VCaP (cell line): ENCODE results near the gene DPCD.
"Not testable (repeated sequence)": the region's sequence is repeated elsewhere in the genome, so short reads cannot be mapped to it uniquely, and the experiment has no call there.

Experiments used
- H3K27ac ChIP-seq: fragments of 450-650 bp; 2 replicates; pipeline ENCODE4 v1.5.1; 2017
- TF ChIP-seq, protein P1 (sequence below): fragments of 450-650 bp; conservative IDR thresholded peaks from 2 replicates; pipeline ENCODE4 v1.5.1; 2017; ENCODE audit warnings: mild to moderate bottlenecking, moderate library complexity

Gene DPCD

DNA sequence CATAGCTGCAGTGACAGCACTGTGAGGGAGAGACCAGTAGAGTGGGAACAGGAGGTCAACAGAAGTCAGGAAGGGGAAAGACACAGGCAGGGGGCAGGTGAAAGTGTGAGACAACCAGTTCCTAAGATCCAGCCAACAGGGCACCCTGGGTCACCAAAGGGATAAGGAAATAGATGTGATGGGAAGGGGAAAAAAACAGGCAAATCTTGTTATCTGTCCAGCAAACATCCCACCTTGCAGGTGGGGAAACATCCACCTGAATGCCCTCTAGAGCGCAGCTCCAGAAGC, 42.5 kb downstream of the DPCD start:
- TF ChIP-seq, protein P1, sequence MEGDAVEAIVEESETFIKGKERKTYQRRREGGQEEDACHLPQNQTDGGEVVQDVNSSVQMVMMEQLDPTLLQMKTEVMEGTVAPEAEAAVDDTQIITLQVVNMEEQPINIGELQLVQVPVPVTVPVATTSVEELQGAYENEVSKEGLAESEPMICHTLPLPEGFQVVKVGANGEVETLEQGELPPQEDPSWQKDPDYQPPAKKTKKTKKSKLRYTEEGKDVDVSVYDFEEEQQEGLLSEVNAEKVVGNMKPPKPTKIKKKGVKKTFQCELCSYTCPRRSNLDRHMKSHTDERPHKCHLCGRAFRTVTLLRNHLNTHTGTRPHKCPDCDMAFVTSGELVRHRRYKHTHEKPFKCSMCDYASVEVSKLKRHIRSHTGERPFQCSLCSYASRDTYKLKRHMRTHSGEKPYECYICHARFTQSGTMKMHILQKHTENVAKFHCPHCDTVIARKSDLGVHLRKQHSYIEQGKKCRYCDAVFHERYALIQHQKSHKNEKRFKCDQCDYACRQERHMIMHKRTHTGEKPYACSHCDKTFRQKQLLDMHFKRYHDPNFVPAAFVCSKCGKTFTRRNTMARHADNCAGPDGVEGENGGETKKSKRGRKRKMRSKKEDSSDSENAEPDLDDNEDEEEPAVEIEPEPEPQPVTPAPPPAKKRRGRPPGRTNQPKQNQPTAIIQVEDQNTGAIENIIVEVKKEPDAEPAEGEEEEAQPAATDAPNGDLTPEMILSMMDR = no peak
- no peak overlapping the region for H3K27ac ChIP-seq

DNA sequence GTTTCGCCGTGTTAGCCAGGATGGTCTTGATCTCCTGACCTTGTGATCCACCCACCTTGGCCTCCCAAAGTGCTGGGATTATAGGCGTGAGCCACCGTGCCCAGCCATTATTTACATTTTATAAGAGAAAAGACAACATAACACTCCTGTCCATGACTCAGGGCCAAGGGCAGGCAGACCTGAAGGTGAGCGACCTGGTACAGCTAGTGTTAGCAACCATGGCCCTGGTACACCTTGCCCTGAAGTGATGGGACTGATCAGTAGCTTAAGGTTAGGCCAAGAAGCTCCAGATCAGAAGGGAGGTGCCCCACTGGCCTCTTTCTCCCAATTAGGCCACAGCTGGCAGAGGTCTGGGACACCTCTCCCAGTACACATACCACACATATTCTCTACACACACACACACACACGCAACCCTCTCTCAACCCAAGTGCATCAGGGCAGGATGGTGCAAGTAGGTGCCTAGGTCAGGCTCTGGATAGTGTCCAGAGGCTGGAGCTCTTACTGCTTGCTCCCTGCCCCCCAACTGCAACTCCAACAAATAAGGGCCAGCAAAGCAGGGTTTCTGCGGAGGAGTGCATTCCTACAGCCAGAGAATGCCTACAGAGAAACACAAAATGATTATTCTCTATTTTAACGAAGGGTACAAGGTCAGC, 43.8 kb downstream of the DPCD start:
- H3K27ac ChIP-seq = no peak overlapping the region
- TF ChIP-seq, protein P1 = no peak

DNA sequence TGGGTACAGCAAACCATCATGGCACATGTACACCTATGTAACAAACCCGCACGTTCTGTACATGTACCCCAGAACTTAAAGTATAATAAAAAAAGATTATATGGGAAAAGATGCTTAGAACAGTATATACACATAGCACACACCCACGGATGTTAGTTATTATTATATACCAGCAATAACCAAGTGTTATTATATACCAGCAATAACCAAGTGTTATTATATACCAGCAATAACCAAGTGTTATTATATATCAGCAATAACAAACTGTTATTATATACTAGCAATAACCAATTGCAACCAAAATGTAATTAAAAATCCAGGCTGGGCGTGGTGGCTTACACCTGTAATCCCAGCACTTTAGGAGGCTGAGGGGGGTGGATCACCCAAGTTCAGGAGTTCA, 45.4 kb downstream of the DPCD start:
- not testable (repeated sequence) for H3K27ac ChIP-seq

DNA sequence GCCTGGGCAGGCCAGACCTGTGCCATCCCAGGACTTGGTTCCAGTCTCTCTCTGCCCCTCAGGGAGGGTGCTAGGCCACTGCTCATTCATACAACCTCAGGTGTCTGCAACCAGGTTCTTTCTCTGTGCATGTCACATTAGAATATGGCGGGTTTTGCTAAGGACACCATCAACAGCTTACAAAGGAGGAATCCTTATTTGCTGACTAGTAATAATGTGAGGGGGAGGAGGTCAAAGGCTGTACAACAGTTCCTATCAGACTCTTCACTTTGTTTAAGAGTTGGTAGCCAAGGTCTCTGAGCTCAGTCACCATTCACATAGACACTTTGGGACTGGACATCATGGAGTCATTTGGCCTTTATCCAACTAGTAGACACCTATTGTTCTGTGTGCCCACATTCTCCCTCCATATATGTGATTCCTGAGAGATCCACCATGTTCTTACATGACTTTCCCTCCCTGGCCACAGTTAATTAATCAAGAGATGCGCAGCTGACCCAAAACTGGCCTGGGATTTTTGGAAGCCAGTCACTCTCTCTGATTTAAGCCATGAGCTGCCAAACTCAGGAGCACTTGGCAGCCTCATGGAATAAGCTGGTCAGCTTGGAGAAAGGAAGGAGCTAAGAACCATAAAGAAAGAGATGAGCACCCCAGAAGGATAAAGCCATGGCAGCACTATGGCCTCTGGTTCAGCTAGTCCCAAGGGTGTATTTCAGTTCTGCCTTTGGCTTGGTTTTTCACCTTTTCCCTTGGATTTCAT, 51.2 kb downstream of the DPCD start:
- no peak overlapping the region for H3K27ac ChIP-seq
- TF ChIP-seq, protein P1 = no peak

DNA sequence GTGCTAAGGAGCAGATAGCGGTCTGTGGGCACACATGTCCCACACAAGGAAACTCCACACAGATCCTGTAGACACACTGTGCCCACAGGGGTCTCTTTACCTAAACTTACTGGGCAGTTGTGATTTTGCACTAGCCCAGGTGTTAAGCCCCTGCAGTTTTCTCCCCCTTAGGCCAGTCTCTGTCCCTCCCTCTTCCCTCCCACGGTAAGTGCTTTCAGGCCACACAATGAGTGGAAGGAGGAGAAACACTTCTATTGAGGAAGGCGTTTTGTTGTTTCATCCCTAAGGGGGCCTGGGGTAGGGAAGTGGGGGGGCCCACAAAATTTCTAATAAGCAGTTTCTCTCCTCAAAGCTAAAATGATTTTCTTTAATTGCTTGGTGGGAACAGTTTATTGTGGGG, 55.4 kb downstream of the DPCD start:
- no peak overlapping the region for H3K27ac ChIP-seq
- TF ChIP-seq, protein P1 = no peak

DNA sequence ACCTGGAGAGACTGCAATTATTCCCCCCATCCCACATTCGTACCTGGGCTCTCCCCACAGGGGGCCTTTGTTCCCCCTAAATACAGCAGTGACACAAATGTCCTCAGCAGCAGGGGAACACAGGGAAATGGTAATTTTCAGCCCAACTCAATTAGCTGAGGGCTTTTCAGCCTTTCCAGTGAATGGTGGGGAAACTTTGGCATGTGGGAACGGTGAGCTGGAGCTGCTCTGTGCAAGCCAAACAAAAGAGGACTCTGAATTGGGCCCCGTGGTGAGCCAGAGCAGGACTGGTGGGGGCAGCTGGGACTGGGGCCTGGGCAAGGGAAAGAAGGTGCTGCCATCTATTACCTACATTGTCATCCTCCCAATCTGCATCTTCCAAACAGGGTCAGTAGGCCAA, 55.9 kb downstream of the DPCD start:
- TF ChIP-seq, protein P1 = no peak
- no peak overlapping the region for H3K27ac ChIP-seq

DNA sequence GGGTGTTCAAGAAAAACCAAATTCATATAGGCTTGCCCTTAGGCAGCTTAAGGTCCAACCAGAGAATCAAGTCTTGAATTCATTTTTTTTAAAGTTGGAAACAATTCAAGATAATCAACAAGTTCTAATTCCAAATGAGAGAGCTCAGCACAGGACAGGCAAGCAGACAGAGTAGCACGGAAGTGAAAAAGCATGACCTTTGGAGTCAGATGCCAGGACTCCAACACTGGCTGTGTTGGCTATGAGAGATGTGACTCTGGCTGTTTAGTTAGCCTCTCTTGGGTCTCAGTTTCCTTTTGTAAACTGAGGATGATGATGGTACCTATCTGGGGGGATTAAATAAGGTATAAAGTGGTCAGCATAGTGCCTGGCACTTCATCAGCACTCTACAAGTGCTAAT, 57.5 kb downstream of the DPCD start:
- no peak overlapping the region for H3K27ac ChIP-seq
- TF ChIP-seq, protein P1 = no peak

DNA sequence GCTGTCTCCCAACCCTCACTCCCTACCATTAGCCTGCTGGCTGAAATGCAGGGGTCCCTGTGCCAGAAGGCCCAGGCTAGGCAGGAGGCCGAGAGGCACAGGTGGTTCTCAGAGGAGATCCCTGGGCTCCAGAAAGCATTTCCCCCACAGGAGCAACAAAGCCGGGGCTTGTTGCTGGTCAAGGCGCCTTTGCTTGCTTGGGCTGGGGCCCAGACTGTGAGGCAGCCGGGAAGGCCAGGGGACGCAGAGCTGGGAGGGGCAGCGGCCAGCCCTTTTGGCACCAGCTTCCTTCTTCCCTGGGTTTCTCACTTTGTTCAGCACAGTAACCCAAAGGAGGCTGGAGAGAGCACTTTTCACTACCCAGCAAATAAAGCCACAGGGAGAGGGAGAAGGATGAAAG, 58.2 kb downstream of the DPCD start:
- TF ChIP-seq, protein P1 = no peak
- no peak overlapping the region for H3K27ac ChIP-seq
